Right lobe of liver (tissue), 4 donors: ENCODE measurements around the gene SDK1.

Experiments used
- CTCF ChIP-seq, 4 donors: fragments of 200-600 bp in 3 of 4; fragments of 450-650 bp in 1 of 4; IDR thresholded peaks; one replicate each; pipeline versions ENCODE4 v1.5.1 to v1.8.0; 2016 to 2022; ENCODE audit warnings: antibody characterized with exemption in 4 of 4, mild to moderate bottlenecking in 2 of 4
- POLR2A ChIP-seq: fragments of 450-650 bp; IDR thresholded peaks from one replicate; pipeline ENCODE4 v1.6.1; 2017; ENCODE audit warnings: antibody characterized with exemption, mild to moderate bottlenecking
- donor health status: DM: no; HTN: no; CAD: no.
- donor health status: DM: no; HTN: no; CAD: no.
- donor health status: DM: no; HTN: yes; CAD: no.

- TF ChIP-seq CTCF (IDR thresholded peaks at IDR 0.05) (no peak), POLR2A (no peak)
These were observed 849.7 kb downstream of the SDK1 start for GRCh38 chr7:4150731-4151130.
